ENCODE data around the gene PAFAH1B1.

PAFAH1B1 gene

DNA sequence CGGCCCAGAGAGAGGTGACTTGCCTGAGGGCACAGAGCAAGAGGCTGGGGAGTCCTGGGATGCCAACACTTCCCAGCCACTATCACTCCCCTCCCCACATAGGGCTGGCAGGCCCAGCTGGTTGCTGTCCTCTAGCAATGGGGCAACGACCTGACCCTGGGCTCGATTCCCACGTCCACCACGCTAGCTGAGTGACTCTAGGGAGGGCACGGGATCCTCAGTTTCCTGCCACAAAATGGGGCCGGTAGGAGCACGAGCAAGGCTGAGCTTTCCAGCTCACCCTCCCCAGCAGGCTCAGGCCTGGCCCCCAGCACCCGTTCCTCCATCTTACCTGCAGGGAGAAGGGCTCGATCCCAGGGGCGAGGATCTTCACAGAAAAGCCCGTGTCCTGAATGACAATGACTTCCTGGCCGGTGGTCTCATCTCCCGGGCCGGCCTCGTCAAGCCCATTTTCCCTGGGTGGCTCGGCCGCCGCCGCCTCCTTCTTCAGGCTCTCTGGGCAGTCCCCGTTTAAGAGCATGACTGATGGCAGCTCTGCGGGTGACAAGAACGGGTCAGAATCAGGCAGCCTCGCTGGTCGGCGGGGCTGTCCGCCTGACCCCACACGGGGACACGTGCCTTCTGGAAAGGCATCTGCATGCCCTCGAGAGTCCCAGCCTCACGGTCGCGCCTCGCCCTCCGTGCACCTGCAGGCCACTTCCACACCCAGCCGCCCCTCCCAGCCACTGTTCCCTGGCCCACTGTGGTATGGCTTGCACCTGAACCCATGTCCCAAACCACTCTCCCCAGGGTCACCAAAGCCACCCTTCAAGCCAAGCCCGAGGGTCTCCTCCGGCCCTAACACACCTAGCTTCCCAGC is 110.8 kb downstream of the PAFAH1B1 start:
- no peak for DNase-seq (ENCODE audit: low read depth)

DNA sequence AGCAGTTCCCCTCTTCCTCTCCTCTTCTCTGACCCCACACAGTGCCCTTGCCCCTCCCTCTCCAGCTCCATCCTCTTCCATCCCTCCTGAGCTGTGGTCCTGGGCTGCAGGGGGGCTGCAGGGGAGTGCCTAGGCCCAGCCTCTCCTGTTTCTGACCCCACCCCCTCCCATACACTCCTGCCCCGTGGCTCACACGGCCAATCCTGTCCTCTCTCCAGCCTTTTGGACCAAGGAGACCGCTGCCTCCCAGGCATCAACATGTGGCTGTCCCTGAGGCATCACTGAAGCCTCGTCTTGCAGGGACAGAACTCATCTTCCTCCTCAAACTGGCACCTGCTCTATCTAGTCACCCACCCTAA is 111.4 kb downstream of the PAFAH1B1 start:
- no peak for DNase-seq (ENCODE audit: low read depth)

DNA sequence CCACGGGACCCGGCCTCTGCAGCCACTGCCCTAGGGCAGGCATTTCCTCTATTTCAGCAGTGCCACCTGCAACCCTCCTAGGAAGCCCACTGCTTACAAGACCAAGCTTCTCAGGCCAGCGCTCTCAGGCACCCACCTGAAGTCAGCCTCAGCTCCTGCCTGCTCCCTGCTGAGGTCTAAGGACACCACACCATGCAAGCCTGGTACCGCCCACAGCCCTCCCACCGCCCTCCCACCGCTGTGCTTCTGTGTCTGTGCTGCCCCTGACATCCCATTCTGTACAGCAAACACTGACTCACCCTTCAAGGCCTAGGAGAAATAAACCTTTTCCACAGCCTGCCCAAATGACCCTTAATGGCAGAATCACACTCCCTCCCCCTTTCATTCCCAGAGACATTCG is 111.8 kb downstream of the PAFAH1B1 start:
- peak; percentile 35 for DNase-seq (ENCODE audit: low read depth)

DNA sequence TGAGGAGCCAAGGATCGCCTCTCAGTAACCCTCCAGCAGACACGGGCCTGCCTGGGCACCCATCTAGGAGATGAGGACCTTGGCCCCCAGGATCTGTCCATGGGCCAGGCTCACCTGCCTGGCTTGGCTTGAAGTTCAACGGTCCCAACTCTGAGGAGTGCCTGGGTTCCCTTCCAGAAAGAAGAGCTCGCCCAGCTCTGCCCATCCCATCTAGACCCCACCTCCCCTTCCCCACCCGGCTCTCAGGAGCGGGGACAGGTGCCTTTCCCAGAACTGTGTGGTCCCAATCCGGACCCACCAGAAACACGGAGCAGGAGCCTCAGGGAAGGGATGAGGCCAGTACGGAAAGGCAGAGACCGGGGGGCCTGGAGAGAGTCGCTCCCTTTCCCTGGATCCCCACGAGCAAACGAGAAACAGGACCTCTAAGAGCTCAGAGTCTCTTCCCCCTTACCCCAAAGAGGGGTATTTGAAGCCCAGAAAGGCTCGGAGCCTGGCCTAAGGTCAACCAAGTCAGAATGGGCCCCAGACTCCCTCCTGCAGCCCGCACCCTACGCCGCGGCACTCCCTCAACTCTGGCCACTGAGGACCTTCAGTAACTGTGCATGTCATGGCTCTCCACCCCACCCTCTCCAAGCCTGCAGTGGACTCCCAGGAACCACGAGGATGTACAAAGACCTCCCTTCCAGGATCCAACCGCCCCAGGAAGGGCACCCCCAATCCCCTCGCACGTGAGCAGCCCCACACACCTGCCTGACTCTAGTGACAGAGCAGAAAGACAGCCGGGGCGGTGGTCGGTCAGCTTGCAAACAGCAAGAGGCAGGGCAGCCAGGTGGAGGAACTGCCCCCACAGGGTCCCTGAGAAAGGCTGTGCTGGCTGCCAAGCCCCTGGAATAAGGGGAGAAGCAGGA is 112.7 kb downstream of the PAFAH1B1 start:
- no peak for DNase-seq (ENCODE audit: low read depth)

DNA sequence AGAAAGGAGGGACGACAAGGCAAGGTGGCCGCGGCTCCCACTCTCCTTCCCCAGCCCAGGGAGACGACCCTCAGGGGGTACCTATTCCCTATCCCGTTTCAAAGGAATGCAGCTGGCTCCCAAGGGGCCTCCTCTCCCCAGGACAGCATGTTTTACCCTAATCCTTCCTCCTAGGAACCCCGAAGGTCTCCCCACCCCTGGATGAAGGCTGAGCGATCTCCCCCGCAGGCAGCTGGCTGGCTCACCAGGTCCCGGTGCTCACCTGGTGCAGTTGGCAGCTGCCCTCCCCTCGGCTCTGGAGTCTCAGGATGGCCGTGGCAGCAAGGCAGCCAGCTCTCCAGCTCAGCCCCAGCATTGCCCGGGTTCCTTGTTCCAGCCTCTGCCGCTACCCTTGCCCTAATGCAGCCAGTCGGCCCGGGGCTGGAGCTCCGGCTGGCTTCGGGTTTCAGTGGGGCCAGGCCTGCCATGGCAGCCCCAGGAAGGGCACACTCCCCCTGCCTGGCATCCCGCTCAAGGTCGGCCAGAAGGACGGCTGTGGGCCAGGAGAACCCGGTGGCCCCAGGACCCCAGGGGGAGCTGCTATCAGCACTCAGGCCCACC is 113.6 kb downstream of the PAFAH1B1 start:
- DNase-seq (ENCODE audit: low read depth), result no peak

DNA sequence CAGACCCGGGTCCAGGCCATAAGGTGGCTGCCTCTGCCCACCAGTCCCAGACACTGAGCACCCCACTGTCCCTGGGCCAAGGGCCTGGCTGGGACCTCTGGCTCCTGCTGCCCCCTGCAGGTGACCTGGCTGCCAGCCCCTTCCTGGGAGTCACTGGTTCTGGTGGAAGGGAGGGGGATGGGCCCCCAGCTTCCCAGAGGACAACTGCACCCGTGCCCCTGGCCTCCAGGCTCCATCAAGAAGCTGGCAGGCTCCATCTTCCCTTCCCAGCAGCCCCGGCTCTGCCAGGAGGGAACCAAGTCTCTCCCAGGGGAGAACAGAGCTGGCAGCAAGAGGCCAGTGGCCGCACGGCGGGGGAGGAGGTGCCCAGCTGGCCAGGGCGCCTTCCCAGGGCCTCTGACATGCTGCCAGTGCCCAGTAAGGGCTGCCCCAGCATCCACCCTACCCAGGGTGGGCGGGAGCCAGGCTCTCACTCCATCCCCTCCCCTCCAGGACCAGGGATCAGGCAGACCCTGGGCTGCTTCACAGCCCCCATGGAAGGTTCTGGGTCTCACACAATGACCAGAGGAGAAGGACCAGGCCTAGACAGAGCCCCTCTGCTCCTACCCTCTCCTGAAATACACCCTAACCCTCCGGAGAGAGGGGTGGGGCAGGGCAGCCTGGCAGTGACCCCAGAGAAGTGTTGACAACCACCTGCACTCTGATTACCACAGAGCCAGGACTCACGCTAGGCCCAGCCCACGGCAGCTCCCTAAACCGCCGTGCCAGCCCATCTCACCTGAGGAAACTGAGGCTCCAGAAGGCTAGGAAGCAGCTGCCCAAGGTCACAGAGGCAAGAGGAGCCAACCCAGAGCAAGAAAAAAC is 114.5 kb downstream of the PAFAH1B1 start:
- no peak for DNase-seq (ENCODE audit: low read depth)

DNA sequence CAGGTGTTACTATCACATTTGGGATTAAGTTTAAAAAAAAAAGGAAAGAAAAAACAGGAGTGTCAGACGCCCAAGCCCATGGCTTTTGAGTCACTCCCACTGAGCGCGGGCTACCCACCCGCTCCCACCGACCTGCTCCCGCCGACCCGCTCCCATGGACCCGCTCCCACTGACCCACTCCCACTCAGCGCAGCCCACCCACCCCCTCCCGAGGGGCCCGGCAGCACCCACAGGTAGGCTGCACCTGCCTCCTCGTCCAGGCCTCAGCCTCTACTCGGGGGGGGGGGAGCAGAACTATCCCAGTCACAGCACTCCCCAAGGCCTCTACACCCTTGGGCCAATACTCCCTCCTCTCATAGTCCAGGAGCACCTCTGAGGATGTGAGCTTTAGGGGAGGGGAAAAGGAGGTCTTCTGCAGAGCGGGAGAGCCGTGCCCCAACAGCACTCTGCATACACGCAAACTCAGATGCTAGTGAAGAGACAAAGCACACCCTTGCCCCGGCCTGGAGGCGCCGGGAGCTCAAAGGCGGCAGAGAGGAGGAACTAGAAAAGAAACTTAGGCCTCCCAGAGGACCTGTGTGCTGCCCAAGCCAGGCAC is 115.2 kb downstream of the PAFAH1B1 start:
- no peak for DNase-seq (ENCODE audit: low read depth)

DNA sequence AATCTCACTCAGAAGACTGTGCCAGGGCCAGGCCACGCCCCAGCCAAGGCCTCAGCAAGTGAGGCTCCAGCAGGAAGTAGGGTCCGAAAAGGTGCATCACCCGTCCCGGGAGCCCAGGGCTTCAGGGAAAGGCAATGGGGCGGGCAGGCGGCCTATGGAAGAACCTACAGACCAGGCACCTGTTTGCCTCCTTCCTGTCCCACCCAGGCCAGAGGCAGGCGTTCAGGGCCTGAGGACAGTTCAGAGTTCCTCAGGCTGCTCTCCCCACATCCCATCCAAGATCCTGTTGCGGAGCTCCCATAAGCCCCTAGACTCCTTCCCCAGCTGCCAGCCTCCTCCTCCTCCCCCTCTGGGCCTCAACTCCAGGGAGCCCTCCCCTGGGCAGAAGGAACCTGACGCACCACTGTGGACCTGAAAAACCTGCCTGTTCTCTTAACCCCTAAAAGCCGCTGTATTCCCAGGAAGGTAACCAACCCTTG is 115.8 kb downstream of the PAFAH1B1 start:
- DNase-seq (ENCODE audit: low read depth), result no peak

DNA sequence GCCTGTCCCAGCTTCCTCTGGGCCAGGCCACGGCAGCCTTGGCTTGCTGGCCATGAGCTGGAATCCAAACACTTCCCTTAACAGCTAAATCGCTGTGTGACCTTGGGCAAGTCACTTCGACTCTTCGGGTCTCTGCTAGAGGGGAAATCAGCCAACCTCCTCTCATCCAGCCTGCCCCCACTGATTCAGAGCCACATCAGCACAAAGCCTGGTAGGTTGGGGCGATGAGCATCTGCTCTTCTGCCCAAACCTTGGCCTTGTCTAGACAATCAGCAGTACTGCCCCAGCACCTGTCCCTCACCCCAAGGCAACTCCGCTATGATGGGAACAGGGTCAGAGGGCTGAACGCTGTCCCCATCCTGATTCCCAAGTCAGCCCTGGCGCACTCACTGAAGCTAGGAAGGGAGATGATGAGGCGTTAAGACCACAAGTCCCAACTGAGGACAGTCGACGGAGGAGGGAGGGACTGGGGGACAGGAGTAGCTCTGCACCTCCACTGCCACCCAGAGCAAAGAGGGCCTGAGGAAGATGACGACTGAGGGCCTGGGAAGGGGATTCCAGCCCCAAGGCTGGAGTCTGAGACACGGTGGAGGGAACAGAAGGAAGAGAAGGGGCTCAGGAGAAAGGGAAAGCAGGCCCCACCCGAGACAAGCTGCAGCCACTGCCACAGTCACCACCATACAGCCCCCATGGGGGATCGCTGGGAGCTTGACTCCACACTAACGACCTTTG is 116.8 kb downstream of the PAFAH1B1 start:
- no peak for DNase-seq (ENCODE audit: low read depth)

DNA sequence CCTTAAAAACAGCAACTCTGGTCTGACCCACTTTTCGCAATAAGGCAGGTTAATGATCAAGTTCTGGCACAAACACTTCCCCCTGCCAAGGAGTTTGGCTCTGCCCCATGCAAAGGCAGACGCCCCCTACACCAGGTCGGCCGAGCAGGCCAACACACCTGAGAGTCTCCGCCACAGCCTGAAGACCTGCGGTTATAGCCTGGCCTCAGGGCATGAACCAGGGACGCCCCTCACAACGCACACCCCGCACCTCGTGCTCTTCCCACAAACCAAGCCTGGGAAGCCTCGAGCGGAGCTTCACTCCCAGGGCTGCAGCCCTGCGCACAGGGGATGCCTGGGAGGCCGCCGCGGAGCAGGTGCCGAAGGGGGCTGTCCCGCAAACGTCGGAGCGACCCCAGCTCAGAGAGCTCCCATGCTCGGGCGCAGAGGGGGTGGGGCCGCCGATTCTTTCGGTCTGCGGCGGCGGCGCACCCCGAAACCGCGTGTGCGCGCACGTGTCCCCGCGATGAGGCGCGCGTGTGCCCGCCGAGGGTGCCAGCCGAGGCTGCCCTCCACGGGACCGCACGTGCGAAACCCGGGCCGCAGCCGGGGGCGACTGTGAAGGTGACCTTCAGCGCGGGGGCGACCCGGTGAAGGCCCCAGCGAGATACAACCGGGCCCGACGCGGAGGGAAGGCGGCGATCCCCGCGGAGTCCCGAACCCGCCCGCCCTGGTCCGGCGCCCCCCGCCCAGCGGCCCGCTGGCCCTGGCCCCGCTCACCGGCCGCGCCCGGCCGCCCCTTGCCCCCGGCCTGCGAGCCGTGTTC is 117.6 kb downstream of the PAFAH1B1 start:
- no peak for DNase-seq (ENCODE audit: low read depth)

DNA sequence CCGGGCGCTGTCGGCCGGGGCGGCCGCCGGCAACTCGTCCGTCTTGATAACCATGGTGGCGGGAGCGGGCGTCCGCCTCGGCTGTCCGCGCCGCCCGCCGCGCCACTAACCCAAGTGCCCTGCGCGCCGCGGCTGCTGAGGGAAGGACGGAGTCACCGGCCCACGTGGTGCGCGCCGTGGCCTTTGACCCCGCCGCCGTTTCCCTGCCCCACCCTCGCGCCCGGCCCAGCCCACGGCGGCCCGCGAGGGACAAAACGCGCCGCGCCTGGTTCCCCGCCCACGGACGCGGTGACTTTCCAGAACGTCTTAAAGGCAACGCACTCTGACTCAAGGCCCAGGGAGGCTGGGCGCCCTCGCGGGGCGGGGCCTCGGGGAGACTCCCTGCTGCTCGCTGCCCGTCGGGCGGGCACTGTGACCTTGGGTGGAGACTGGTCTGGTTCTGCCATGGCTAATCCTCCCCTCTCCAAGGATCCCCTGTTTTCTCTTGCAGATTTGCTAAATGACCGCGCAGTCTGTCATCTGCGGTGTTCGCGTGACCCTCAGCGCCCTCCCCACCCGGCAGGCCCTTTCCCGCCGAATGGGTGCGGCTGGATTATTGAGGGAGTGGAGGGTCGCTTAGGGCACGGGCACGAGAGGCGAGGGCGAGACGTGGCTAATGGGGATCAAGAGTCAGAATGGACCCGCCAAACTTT is 118.3 kb downstream of the PAFAH1B1 start, which contains the start of gene CLUH:
TSS of gene CLUH (minus strand) at position 157 of the 692 bp plus-strand sequence. CDS start at position 54, 103 bp downstream.
- peak; percentile 73 for DNase-seq (ENCODE audit: low read depth)

DNA sequence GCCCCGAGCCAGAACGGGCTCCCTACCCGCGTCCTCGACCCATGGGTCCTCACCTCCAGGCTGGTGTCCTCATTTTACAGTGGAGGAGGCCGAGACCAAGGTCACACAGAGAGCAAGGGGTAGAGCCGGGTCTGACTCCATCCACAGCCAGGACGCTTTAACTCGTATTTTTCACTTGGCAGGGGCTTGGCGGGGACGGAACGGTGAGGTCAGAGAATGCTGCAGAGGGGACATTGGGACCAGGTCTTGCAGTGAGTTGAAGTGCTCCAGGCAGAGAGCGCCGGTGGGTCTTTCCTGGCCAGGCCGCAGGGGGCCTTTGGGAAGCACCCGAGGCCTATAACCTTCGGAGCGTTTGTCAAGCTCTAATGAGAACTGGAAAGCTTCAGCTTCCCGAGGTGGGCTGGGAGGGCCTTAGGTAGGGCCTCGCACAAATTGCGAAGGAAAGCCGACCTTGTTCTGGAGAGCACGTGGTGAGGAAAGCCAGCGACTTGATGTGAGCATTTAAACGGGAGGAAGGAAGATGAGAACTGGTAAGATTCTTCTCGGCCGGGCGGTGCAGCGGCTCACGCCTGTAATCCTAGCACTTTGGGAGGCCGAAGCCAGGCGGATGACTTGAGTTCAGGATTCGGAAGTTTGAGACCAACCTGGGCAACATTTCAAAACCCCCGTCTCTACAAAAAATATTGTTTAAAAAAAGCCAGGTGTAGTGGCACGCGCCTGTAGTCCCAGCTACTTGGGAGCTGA is 119.0 kb downstream of the PAFAH1B1 start:
- no peak for DNase-seq (ENCODE audit: low read depth)

DNA sequence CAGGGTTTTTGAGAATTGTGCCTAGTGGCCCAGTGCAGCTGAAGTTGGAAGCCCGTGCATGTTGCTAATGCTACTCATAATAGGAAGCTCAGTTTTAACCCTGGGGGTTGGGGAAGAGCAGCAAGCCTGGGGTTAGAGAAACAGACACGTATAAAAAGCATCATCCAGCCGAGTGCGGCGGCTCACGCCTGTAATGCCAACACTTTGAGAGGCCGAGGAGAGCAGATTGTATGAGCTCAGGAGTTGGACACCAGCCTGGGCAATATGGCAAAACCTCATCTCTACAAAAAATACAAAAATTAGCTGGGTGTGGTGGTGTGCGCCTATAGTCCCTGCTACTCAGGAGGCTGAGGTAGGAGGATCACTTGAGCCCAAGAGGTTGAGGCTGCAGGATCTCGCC is 120.4 kb downstream of the PAFAH1B1 start:
- DNase-seq (ENCODE audit: low read depth), result no peak

DNA sequence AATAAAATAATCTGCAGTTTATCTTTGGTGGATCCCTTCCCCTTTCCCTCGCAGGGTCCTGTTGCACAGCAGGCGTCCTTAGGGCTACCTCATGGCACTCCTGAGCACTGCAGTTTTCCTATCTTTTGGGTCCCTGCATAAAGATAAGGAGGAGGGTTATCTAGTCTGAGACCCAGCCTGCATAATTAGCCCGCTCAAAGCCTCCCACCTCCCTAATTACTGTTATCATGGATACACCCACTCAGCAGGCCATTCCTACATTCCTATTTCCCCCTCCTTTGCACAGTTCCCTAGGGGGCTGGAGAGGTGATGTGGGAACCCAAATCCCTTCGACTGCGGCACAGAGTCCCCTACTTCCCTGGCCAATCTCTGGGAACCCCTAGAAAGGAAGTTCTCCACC is 123.2 kb downstream of the PAFAH1B1 start:
- no peak for DNase-seq (ENCODE audit: low read depth)

DNA sequence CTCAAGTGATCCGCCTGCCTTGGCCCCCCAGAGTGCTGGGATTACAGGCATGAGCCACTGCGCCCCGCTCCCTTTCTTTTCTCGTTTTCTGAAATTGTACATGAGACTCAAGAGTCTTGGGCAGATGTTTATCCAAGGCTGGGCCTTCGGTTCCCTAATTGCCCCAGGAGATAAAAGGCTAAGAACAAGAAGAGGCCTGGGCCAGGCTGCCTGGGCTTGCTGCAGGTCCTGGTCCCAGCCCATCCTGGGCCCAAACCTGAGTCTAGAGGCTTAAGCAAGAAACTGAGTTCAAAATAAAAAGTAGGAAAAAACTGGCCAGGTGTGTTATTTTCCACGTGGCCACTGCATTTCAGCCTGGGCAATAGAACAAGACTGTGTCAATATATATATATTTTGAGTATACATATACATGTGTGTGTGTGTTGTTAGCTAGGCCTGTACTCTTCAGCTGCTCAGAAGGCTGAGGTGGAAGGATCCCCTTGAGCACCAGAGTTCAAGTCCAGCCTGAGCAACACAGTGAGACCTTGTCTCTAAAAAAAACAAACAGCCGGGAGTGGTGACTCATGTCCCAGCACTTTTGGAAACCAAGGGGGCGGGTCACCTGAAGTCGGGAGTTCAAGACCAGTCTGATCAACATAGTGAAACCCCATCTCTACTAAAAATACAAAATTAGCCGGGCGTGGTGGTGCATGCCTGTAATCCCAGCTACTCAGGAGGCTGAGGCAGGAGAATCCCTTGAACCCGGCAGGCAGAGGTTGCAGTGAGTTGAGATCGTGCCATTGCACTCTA is 124.9 kb downstream of the PAFAH1B1 start:
- DNase-seq (ENCODE audit: low read depth), result no peak

DNA sequence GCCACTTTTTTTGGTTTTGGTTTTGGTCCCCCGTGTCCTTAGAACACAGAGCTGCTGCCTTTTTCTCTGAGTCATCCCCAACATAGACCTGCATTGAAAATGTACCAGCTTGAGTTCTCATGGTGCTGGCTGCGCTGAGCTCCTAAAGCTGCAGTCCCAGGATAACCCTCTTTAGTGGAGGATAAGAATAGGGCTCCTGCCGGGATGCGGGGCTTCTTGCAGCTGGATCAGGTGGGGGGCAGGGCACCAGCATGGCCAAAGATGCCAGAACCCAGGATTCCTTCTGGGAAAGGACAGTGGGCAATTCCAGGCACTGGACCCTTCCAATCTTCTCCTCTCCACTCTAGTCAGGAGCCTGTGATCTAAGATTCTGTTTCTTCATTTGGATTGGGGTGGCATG is 126.4 kb downstream of the PAFAH1B1 start:
- no peak for DNase-seq (ENCODE audit: low read depth)

DNA sequence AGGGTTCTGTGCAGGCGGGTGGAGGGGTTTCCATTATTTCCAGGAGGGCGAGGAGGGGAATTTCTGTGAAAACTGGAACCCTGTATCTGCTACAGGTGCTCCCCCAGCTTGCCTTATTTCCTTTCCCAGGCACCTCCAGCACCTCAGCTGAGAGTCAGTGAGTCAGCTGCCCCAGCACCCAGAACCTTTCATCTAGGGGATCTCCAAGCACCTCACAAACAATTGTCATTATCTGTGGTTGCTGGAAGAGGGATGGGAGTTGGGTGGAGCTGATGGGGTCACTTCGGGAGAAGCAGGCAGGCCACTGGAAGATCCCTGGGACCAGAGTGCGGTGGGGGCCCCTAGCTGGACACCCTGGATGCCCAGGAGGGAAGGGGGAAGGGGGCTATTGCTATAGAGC is 128.1 kb downstream of the PAFAH1B1 start:
- DNase-seq (ENCODE audit: low read depth), result no peak
